HG03139 (cell line): ENCODE data around the gene PIM1.
"Not testable (repeated sequence)": the region's sequence is repeated elsewhere in the genome, so short reads cannot be mapped to it uniquely, and the experiment has no call there.

Experiments used
- ATAC-seq: cut with Tn5 transposase; IDR thresholded peaks from one replicate; pipeline ENCODE4 v1.9.1; 2021; ENCODE audit not compliant: unreplicated experiment

The PIM1 gene

GRCh38 chr6:37170273-37171200 is 585 bp downstream of the PIM1 start:
- ATAC-seq = peak; percentile 11

GRCh38 chr6:37171201-37171969 is 1.4 kb downstream of the PIM1 start:
- ATAC-seq = no peak

- ATAC-seq = peak; percentile 22
These were observed 2.2 kb downstream of the PIM1 start for GRCh38 chr6:37171970-37172812.

GRCh38 chr6:37172912-37173492 is 3.0 kb downstream of the PIM1 start:
- no peak for ATAC-seq

- no peak for ATAC-seq
These were observed 3.7 kb downstream of the PIM1 start for GRCh38 chr6:37173493-37174195.

- no peak for ATAC-seq
These were observed 4.2 kb downstream of the PIM1 start for GRCh38 chr6:37174196-37174514.

GRCh38 chr6:37174515-37175331 is 4.8 kb downstream of the PIM1 start:
- no peak for ATAC-seq

- ATAC-seq = no peak
These were observed 5.6 kb downstream of the PIM1 start for GRCh38 chr6:37175332-37176267.

GRCh38 chr6:37176268-37177076 is 6.5 kb downstream of the PIM1 start:
- no peak for ATAC-seq

GRCh38 chr6:37177077-37177934 is 7.4 kb downstream of the PIM1 start:
- ATAC-seq = no peak

GRCh38 chr6:37177935-37178517 is 8.1 kb downstream of the PIM1 start:
- no peak for ATAC-seq

- ATAC-seq = no peak
These were observed 10.1 kb downstream of the PIM1 start for GRCh38 chr6:37180075-37180474.

GRCh38 chr6:37180610-37181009 is 10.7 kb downstream of the PIM1 start:
- ATAC-seq = not testable (repeated sequence)

- ATAC-seq = no peak
These were observed 13.0 kb downstream of the PIM1 start for GRCh38 chr6:37182736-37183590.
